Measurements from ENCODE around the gene SLC2A5. TPM values are rescaled to one million over a fixed set of nuclear protein-coding genes. Genes with fewer than 3 reads are reported as not detected.

The SLC2A5 gene
- total RNA-seq, 1 donor from 2014 or later, result not detected

- Mint-ChIP-seq H3K4me1 (ENCODE audit: low read depth) (peaks cover 8% of the 10 kb centered on the region), H3K9me3 (ENCODE audit: low read depth) (peaks cover 8% of the 10 kb centered on the region), H3K4me3 (ENCODE audit: low read depth) (no peak overlapping the region), H3K27me3 (peaks cover 7% of the 10 kb centered on the region), H3K27ac (no peak overlapping the region), H3K36me3 (ENCODE audit: insufficient read depth) (peaks cover 2% of the 10 kb centered on the region)
- DNase-seq (ENCODE audit: low spot score, unreplicated experiment), result no peak
- TF ChIP-seq CTCF (IDR thresholded peaks at IDR 0.05; ENCODE audit: unreplicated experiment), result no peak
These were observed 18.1 kb upstream of the SLC2A5 start for GRCh38 chr1:9087411-9088125.

- peaks cover 8% of the 10 kb centered on the region for H3K9me3 Mint-ChIP-seq (ENCODE audit: low read depth)
- H3K27ac Mint-ChIP-seq, result no peak overlapping the region
- H3K4me1 Mint-ChIP-seq (ENCODE audit: low read depth), result peaks cover 8% of the 10 kb centered on the region
- no peak overlapping the region for H3K4me3 Mint-ChIP-seq (ENCODE audit: low read depth)
- no peak for DNase-seq (ENCODE audit: low spot score, unreplicated experiment)
- peaks cover 7% of the 10 kb centered on the region for H3K27me3 Mint-ChIP-seq
- peaks cover 2% of the 10 kb centered on the region for H3K36me3 Mint-ChIP-seq (ENCODE audit: insufficient read depth)
- TF ChIP-seq CTCF (IDR thresholded peaks at IDR 0.05; ENCODE audit: unreplicated experiment), result no peak
These were observed 17.4 kb upstream of the SLC2A5 start for GRCh38 chr1:9086796-9087195.

- DNase-seq (ENCODE audit: low spot score, unreplicated experiment), result no peak
- peaks cover 7% of the 10 kb centered on the region for H3K27me3 Mint-ChIP-seq
- no peak for TF ChIP-seq CTCF (IDR thresholded peaks at IDR 0.05; ENCODE audit: unreplicated experiment)
- peaks cover 2% of the 10 kb centered on the region for H3K36me3 Mint-ChIP-seq (ENCODE audit: insufficient read depth)
- no peak overlapping the region for H3K4me3 Mint-ChIP-seq (ENCODE audit: low read depth)
- peaks cover 8% of the 10 kb centered on the region for H3K4me1 Mint-ChIP-seq (ENCODE audit: low read depth)
- H3K27ac Mint-ChIP-seq, result no peak overlapping the region
- peaks cover 8% of the 10 kb centered on the region for H3K9me3 Mint-ChIP-seq (ENCODE audit: low read depth)
These were observed 16.6 kb upstream of the SLC2A5 start for GRCh38 chr1:9086045-9086444.

GRCh38 chr1:9085306-9085940 lies 16.0 kb upstream of the SLC2A5 start:
- DNase-seq (ENCODE audit: low spot score, unreplicated experiment), result no peak
- peaks cover 2% of the 10 kb centered on the region for H3K36me3 Mint-ChIP-seq (ENCODE audit: insufficient read depth)
- H3K27me3 Mint-ChIP-seq, result peaks cover 7% of the 10 kb centered on the region
- H3K27ac Mint-ChIP-seq, result no peak overlapping the region
- no peak overlapping the region for H3K4me3 Mint-ChIP-seq (ENCODE audit: low read depth)
- peaks cover 8% of the 10 kb centered on the region for H3K9me3 Mint-ChIP-seq (ENCODE audit: low read depth)
- peaks cover 11% of the 10 kb centered on the region for H3K4me1 Mint-ChIP-seq (ENCODE audit: low read depth)
- TF ChIP-seq CTCF (IDR thresholded peaks at IDR 0.05; ENCODE audit: unreplicated experiment), result no peak

- Mint-ChIP-seq H3K27ac (no peak overlapping the region), H3K36me3 (ENCODE audit: insufficient read depth) (peaks cover 2% of the 10 kb centered on the region)
- no peak for TF ChIP-seq CTCF (IDR thresholded peaks at IDR 0.05; ENCODE audit: unreplicated experiment)
These were observed 15.5 kb upstream of the SLC2A5 start for GRCh38 chr1:9084906-9085305.

More at GRCh38 chr1:9084906-9085305, 15.5 kb upstream of the SLC2A5 start:
- H3K27me3 Mint-ChIP-seq, result peaks cover 8% of the 10 kb centered on the region
- no peak overlapping the region for H3K4me3 Mint-ChIP-seq (ENCODE audit: low read depth)
- peaks cover 12% of the 10 kb centered on the region for H3K4me1 Mint-ChIP-seq (ENCODE audit: low read depth)
- no peak for DNase-seq (ENCODE audit: low spot score, unreplicated experiment)
- peaks cover 8% of the 10 kb centered on the region for H3K9me3 Mint-ChIP-seq (ENCODE audit: low read depth)

All from progenitor cell of endocrine pancreas (in vitro differentiated cells).